SK-N-DZ (cell line): Measurements from ENCODE around the gene KRTAP2-3.
A peak's percentile ranks its signal among the peaks of the same experiment; 100 is the strongest.
"Not testable (repeated sequence)": the region's sequence is repeated elsewhere in the genome, so short reads cannot be mapped to it uniquely, and the experiment has no call there.

Source experiments
- DNase-seq: peaks from one replicate; pipeline ENCODE4 v3.0.0-alpha.2; 2015; ENCODE audit warnings: low spot score

KRTAP2-3 gene

GRCh38 chr17:41034346-41034935, 25.5 kb downstream of the KRTAP2-3 start, which contains the start of gene KRTAP1-3:
KRTAP1-3 (minus strand) TSS chr17:41034874; CDS start chr17:41034821, 53 bp downstream.
- DNase-seq: not testable (repeated sequence)

GRCh38 chr17:41029633-41030245, 30.2 kb downstream of the KRTAP2-3 start, which contains the start of gene KRTAP1-4:
KRTAP1-4 (minus strand) TSS chr17:41030195; CDS start chr17:41030078, 117 bp downstream.
- DNase-seq: no peak

- DNase-seq: no peak
These were observed 33.0 kb downstream of the KRTAP2-3 start, which contains the start of gene KRTAP1-5 for GRCh38 chr17:41026715-41027471. KRTAP1-5 (minus strand) TSS chr17:41027208; CDS start chr17:41027155, 53 bp downstream.

- DNase-seq: no peak
These were observed 35.2 kb downstream of the KRTAP2-3 start for GRCh38 chr17:41024697-41025096.

GRCh38 chr17:41020336-41020735, 39.6 kb downstream of the KRTAP2-3 start:
- DNase-seq: no peak

- DNase-seq: no peak
These were observed 40.5 kb downstream of the KRTAP2-3 start for GRCh38 chr17:41019415-41019814.

GRCh38 chr17:41018541-41018940, 41.4 kb downstream of the KRTAP2-3 start:
- no peak for DNase-seq

GRCh38 chr17:41016578-41017215, 43.2 kb downstream of the KRTAP2-3 start:
- DNase-seq: no peak

- DNase-seq: no peak
These were observed 44.5 kb downstream of the KRTAP2-3 start for GRCh38 chr17:41015454-41015853.

- peak; percentile 35 for DNase-seq
These were observed 46.3 kb downstream of the KRTAP2-3 start for GRCh38 chr17:41013606-41014005.

- DNase-seq: no peak
These were observed 46.7 kb downstream of the KRTAP2-3 start for GRCh38 chr17:41013181-41013580.

- DNase-seq: no peak
These were observed 47.4 kb downstream of the KRTAP2-3 start for GRCh38 chr17:41012326-41013120.

GRCh38 chr17:41010441-41010840, 49.5 kb downstream of the KRTAP2-3 start:
- DNase-seq: no peak

- no peak for DNase-seq
These were observed 50.0 kb downstream of the KRTAP2-3 start for GRCh38 chr17:41009936-41010335.

GRCh38 chr17:41009301-41009760, 50.6 kb downstream of the KRTAP2-3 start:
- DNase-seq: no peak
